A549 (cell line): ENCODE data around the gene CHIT1. TPM values are rescaled to one million over a fixed set of nuclear protein-coding genes. Genes with fewer than 3 reads are reported as not detected.
A peak's percentile ranks its signal among the peaks of the same experiment; 100 is the strongest.

Source experiments
- ATAC-seq, 2 experiments: fragments of 200-7000 bp in 1 of 2; fragments of >200 bp in 1 of 2; cut with Nextera tagmentation in 1 of 2; cut with Tn5 transposase in 1 of 2; 3 replicates each; pipeline versions ENCODE4 v1.8.0 to v1.9.1; 2018 to 2020; ENCODE audit warnings: mild to moderate bottlenecking in 1 of 2, moderate library complexity in 1 of 2
- CTCF ChIA-PET: fragments of 300-600 bp; sonication (Branson Sonifier 250); formaldehyde crosslinking; extraction: SDS; loops from one replicate; lab custom pipeline; 2021; ENCODE audit warnings: antibody characterized with exemption, inconsistent platforms; lab: Yijun Ruan, JAX
- POLR2A ChIA-PET: fragments of 350-600 bp; formaldehyde crosslinking; extraction: SDS; loops from one replicate; lab custom pipeline; 2021; ENCODE audit warnings: antibody characterized with exemption, inconsistent platforms; lab: Yijun Ruan, JAX
- DNase-seq, 2 experiments: peaks; one replicate each; pipeline versions ENCODE4 v3.0.0 to v3.0.0-alpha.2; 2011 to 2016; ENCODE audit warnings: low read depth in 1 of 2, low spot score in 1 of 2
- FAIRE-seq: peaks from 2 replicates; lab custom pipeline; 2011; peaks lifted over from hg19 to GRCh38; lab: Jason Lieb, UNC
- H3K27ac ChIP-seq, 2 experiments: fragments of >200 bp; sonication (Bioruptor Twin); formaldehyde crosslinking; 3 replicates each; pipeline ENCODE4 v1.5.1; 2016 to 2017
- H3K4me1 ChIP-seq: fragments of >200 bp; sonication (Bioruptor Twin); formaldehyde crosslinking; 3 replicates; pipeline ENCODE4 v1.6.1; 2016
- H3K4me2 ChIP-seq: fragments of >200 bp; sonication (Bioruptor Twin); formaldehyde crosslinking; 3 replicates; pipeline ENCODE4 v1.6.1; 2016
- H3K4me3 ChIP-seq: fragments of >200 bp; sonication (Bioruptor Twin); formaldehyde crosslinking; 3 replicates; pipeline ENCODE4 v1.5.1; 2016
- H3K9me3 ChIP-seq: fragments of >200 bp; sonication (Bioruptor Twin); formaldehyde crosslinking; 3 replicates; pipeline ENCODE4 v1.6.1; 2016
- CBX8 ChIP-seq: fragments of 200-600 bp; sonication (generic); IDR thresholded peaks from 2 replicates; pipeline ENCODE4 v1.6.1; 2016
- CHD2 ChIP-seq: fragments of 150-350 bp; IDR thresholded peaks from 2 replicates; pipeline ENCODE4 v1.6.1; 2014; ENCODE audit warnings: low read length; ENCODE audit not compliant: partially characterized antibody
- EHF ChIP-seq: fragments of 250-450 bp; sonication (Bioruptor Pico); IDR thresholded peaks from 2 replicates; pipeline ENCODE4 v1.5.0; 2020; ENCODE audit warnings: mild to moderate bottlenecking
- EHMT2 ChIP-seq: fragments of 200-600 bp; sonication (generic); IDR thresholded peaks from 2 replicates; pipeline ENCODE4 v1.6.1; 2016; ENCODE audit warnings: antibody characterized with exemption, low read depth, mild to moderate bottlenecking, moderate library complexity
- FOXS1 ChIP-seq: fragments of 250-450 bp; sonication (Bioruptor Pico); IDR thresholded peaks from 2 replicates; pipeline ENCODE4 v1.5.0; 2020; ENCODE audit warnings: mild to moderate bottlenecking, moderate library complexity
- GATA3 ChIP-seq: IDR thresholded peaks from 2 replicates; pipeline ENCODE4 v1.6.1; 2012; ENCODE audit warnings: borderline replicate concordance
- HDAC2 ChIP-seq: fragments of 200-600 bp; sonication (generic); IDR thresholded peaks from 2 replicates; pipeline ENCODE4 v1.6.1; 2016
- HOXA7 ChIP-seq: fragments of 250-450 bp; sonication (Bioruptor Pico); IDR thresholded peaks from 2 replicates; pipeline ENCODE4 v1.5.0; 2020; ENCODE audit warnings: mild to moderate bottlenecking, moderate library complexity
- HOXB13 ChIP-seq: fragments of 250-450 bp; sonication (Bioruptor Pico); IDR thresholded peaks from 2 replicates; pipeline ENCODE4 v1.5.0; 2020; ENCODE audit warnings: low read depth, mild to moderate bottlenecking, moderate library complexity
- HOXB5 ChIP-seq: fragments of 250-450 bp; sonication (Bioruptor Pico); IDR thresholded peaks from 2 replicates; pipeline ENCODE4 v1.5.0; 2020; ENCODE audit warnings: mild to moderate bottlenecking, moderate library complexity
- JUNB ChIP-seq: fragments of >200 bp; sonication (Bioruptor Twin); formaldehyde crosslinking; IDR thresholded peaks from 2 replicates; pipeline ENCODE4 v1.6.1; 2016
- KDM1A ChIP-seq: fragments of 200-600 bp; sonication (generic); IDR thresholded peaks from 2 replicates; pipeline ENCODE4 v1.6.1; 2016; ENCODE audit warnings: low read depth, mild to moderate bottlenecking
- NFE2L2 ChIP-seq: fragments of 150-350 bp; conservative IDR thresholded peaks from 2 replicates; pipeline ENCODE4 v1.6.1; 2014; ENCODE audit warnings: low read length
- NPAS2 ChIP-seq: fragments of 250-450 bp; sonication (Bioruptor Pico); IDR thresholded peaks from 2 replicates; pipeline ENCODE4 v1.8.0; 2022; ENCODE audit warnings: mild to moderate bottlenecking, moderate library complexity, borderline replicate concordance
- NR3C1 ChIP-seq: fragments of >200 bp; sonication (Bioruptor Twin); formaldehyde crosslinking; IDR thresholded peaks from 3 replicates; pipeline ENCODE4 v1.6.1; 2017
- POLR2AphosphoS2 ChIP-seq: conservative IDR thresholded peaks from 2 replicates; pipeline ENCODE4 v1.6.1; 2012; ENCODE audit warnings: low read length, improper control_type of control experiment, inconsistent platforms
- RAD21 ChIP-seq, 2 experiments: fragments of >200 bp in 1 of 2; sonication (Bioruptor Twin) in 1 of 2; formaldehyde crosslinking in 1 of 2; IDR thresholded peaks in 1 of 2; conservative IDR thresholded peaks in 1 of 2; 2 replicates in 1 of 2; 3 replicates in 1 of 2; pipeline ENCODE4 v1.6.1; 2012 to 2018; ENCODE audit warnings: inconsistent platforms in 1 of 2
- RARB ChIP-seq: fragments of 250-450 bp; sonication (Bioruptor Pico); IDR thresholded peaks from 2 replicates; pipeline ENCODE4 v1.8.0; 2021; ENCODE audit warnings: mild to moderate bottlenecking, moderate library complexity
- RFX5 ChIP-seq: fragments of 450-650 bp; IDR thresholded peaks from 2 replicates; pipeline ENCODE4 v1.7.1; 2014; ENCODE audit warnings: antibody characterized with exemption, mild to moderate bottlenecking, moderate library complexity
- RNF2 ChIP-seq: fragments of 200-600 bp; sonication (generic); IDR thresholded peaks from 2 replicates; pipeline ENCODE4 v1.6.1; 2016; ENCODE audit warnings: low read depth, mild to moderate bottlenecking, antibody characterized with exemption, moderate library complexity, borderline replicate concordance
- SREBF2 ChIP-seq: fragments of 450-650 bp; IDR thresholded peaks from 2 replicates; pipeline ENCODE4 v1.6.1; 2014; ENCODE audit warnings: mild to moderate bottlenecking, moderate library complexity
- ZC3H11A ChIP-seq: fragments of 450-650 bp; IDR thresholded peaks from 2 replicates; pipeline ENCODE4 v1.6.1; 2014; ENCODE audit warnings: antibody characterized with exemption, mild to moderate bottlenecking
- ZNF302 ChIP-seq: fragments of 250-450 bp; sonication (Bioruptor Pico); IDR thresholded peaks from 2 replicates; pipeline ENCODE4 v1.9.0; 2021; ENCODE audit warnings: inconsistent platforms, mild to moderate bottlenecking, moderate library complexity
- ZSCAN20 ChIP-seq: fragments of 250-450 bp; sonication (Bioruptor Pico); IDR thresholded peaks from 2 replicates; pipeline ENCODE4 v1.8.0; 2022; ENCODE audit warnings: mild to moderate bottlenecking, moderate library complexity
- WGBS: methylation state at CpG from one replicate; pipeline ENCODE4 v1.1.6; 2017; ENCODE audit errors: missing lambda C conversion rate; 5-methylcytosine and 5-hydroxymethylcytosine counted together
- polyA minus RNA-seq: library from RNA; depleted of rRNA, polyadenylated mRNA; stranded (reverse); fragments of >200 nt; gene quantifications from 2 replicates; pipeline ENCODE4 v1.2.3, GENCODE V29; 2011; rRNA and poly(A)+ RNA removed
- polyA plus RNA-seq, 4 experiments: library from polyadenylated mRNA; depleted of rRNA in 3 of 4; stranded (reverse); fragments of >200 nt; fragmentation: RNase III in 1 of 4; extraction: RNeasy Plus Mini Kit Qiagen cat#74134 plus additional on column Dnase treatment in 1 of 4; gene quantifications; 2 replicates in 3 of 4; 3 replicates in 1 of 4; pipeline ENCODE4 v1.2.3, GENCODE V29; 2011 to 2017
- TF ChIP-seq, protein P1 (sequence below): fragments of 250-450 bp; sonication (Bioruptor Pico); IDR thresholded peaks from 2 replicates; pipeline ENCODE4 v1.5.0; 2021; ENCODE audit warnings: mild to moderate bottlenecking, moderate library complexity, borderline replicate concordance
- TF ChIP-seq, protein P2 (sequence below): IDR thresholded peaks from 2 replicates; pipeline ENCODE4 v1.6.1; 2012
- TF ChIP-seq, protein P3 (sequence below): fragments of 450-650 bp; IDR thresholded peaks from 2 replicates; pipeline ENCODE4 v1.6.1; 2014; ENCODE audit warnings: antibody characterized with exemption

Gene CHIT1
- polyA plus RNA-seq (2011; rRNA removed) = not detected in 2 replicates
- under 0.01 TPM in 1 of 2 replicates, not detected in the other for polyA plus RNA-seq (2012; cell fraction: cytosol; rRNA removed)
- polyA plus RNA-seq (2012; cell fraction: nucleus; rRNA removed) = not detected in 2 replicates
- not detected in 3 replicates for polyA plus RNA-seq (2017; fragmentation: RNase III; extraction: RNeasy Plus Mini Kit Qiagen cat#74134 plus additional on column Dnase treatment)
- polyA minus RNA-seq = not detected in 2 replicates

DNA sequence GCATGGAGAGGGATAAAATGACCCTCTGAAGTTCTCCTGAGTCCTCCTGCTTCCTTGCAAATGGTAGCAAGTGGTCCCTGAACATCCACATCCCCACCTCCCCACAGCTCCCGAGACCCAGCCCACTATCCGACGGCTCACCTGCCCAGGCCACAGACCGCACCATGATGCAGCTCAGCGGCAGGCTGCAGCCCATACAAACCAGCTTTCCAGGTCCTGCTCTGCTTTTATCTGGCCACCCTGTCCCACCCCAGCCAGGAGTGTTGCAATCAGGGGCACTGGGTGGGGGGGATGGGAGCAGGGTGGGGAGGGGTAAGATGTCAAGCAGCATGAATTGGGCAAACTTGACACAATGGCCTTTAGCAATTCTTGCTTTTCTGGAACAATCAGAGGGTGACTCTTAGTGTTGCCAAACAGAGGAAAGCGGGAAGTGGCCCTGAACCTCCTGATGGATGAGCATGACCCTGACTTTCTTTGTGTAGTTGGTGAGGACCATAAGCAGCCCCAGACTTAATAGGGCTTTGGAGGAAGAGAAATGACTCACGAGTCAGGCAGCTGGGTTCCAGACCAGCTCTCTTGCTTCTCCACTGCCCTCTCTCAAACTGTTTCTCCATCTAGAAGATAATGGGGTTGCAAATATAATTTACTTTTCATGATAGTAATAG lies at the start of gene CHIT1:
TSS of gene CHIT1 (minus strand) at position 203 of the 665 bp plus-strand sequence. CDS start at position 166, 37 bp downstream.
- H3K27ac ChIP-seq = no peak within 1 kb of the TSS
- H3K9me3 ChIP-seq = no peaks in the 10 kb centered on the region
- no peak within 1 kb of the TSS for H3K4me3 ChIP-seq
- no peak for FAIRE-seq
- ChIA-PET POLR2A (no interaction called here), CTCF (interaction anchor here (6.1 kb wide), 1 partner anchor 13 kb away, joined by 68 read pairs; no protein-coding TSS in a partner anchor)
- no peak for ATAC-seq
- no peak for DNase-seq
- no peak within 1 kb of the TSS for H3K4me2 ChIP-seq
- 66% methylated on average over 7 of the region's 7 CpGs for WGBS
- TF ChIP-seq GATA3 = no peak
- no peak for TF ChIP-seq HOXB5 (CRISPR knock-in tag)
- no peak for TF ChIP-seq RFX5
- no peak for TF ChIP-seq POLR2AphosphoS2
- no peak for TF ChIP-seq NR3C1
- no peak for TF ChIP-seq ZSCAN20 (CRISPR knock-in tag)
- TF ChIP-seq ZNF302 (CRISPR knock-in tag) = no peak
- no peak for TF ChIP-seq ZC3H11A
- TF ChIP-seq CHD2 = no peak
- TF ChIP-seq FOXS1 (CRISPR knock-in tag) = no peak
- TF ChIP-seq RAD21 (conservative IDR thresholded peaks at IDR 0.05 in 1 of 2, IDR thresholded peaks at IDR 0.05 in 1 of 2) = no peak
- no peak for TF ChIP-seq RNF2
- TF ChIP-seq JUNB = no peak
- H3K4me1 ChIP-seq = no peaks in the 10 kb centered on the region

DNA sequence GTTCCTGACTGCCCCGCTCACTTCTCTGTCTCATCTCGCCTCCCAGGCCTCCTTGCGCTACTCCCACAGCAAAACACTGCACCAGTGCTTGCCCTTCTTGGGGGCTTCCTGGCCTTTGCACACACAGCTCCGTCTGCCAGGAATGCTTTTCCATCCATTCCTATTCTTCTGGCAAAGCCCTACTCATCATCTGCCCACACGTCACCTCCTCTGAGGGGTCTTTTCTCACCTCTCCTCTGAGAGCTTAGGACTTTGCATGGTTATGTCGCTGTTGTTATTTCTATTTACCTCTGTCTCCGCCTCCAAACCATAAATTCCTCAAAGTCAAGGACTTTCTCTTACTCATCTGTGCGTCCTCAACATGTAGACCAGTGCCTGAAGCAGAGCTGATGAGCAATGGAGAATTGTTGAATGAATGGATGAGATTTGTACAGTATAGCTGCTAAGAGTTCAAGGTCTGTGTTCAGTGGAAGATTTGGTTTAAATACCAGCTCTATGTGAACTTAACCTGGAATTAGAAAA lies 49.5 kb upstream of the CHIT1 start:
- H3K27ac ChIP-seq = no peak overlapping the region
- ATAC-seq = no peak
- FAIRE-seq = no peak
- H3K4me1 ChIP-seq = peaks cover 8% of the 10 kb centered on the region; the same call in 2 of the 3 replicates
- 82% methylated on average over 8 of the region's 8 CpGs for WGBS
- H3K4me2 ChIP-seq = no peak overlapping the region
- TF ChIP-seq NPAS2 (no peak), CBX8 (no peak), NR3C1 (no peak), EHF (CRISPR knock-in tag) (no peak), KDM1A (no peak)
- CTCF ChIA-PET = interaction anchor here (1.3 to 21.3 kb wide), 4 partner anchors 9 to 422 kb away, joined by 3 to 510 read pairs (median 92); partner anchors contain the start of gene FMOD
- no peaks in the 10 kb centered on the region for H3K9me3 ChIP-seq
- DNase-seq = no peak
- POLR2A ChIA-PET = no interaction called here
- no peak overlapping the region for H3K4me3 ChIP-seq

DNA sequence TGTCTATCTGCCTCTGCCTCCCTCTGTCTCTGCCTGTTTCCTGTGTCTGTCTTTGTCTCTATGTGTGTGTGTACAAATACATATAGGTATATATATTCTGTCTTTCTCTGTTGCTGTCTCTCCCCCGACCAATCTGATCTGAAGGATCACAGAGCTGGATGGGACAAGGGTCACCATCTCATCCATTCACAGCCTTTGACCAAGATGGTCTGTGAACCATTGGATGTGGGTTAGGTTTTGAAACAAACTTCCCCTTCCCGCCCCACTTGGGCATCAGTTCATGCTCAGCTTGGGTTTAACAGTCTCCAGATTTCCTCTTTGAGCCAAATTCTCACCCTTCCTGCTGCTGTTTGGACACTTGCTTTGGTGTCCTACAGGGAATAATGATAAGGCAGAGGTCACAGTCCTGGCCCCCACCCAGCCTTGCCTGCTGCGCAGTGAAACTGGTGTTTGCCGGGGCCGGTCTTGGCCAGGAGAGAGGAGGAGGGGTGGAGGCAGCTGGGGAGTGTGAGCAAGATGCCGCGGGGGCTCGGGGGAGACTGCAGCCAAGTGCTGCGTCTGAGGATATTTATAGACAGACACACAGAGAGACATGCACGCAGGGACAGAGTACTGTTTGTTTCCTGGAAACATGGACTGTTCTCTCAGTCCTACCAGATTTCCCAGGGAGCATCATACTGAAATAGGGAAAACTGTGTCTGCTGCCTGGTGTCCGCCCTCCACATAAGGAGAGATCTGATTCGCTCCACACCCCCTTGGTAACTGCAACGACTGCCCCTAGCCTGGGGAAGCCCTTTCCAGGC lies 48.8 kb upstream of the CHIT1 start:
- DNase-seq (no peak), ATAC-seq (peak in 1 of 2 experiments; percentile 20; a peak in 3 of 6 replicates), FAIRE-seq (no peak)
- H3K27ac ChIP-seq = no peak overlapping the region
- H3K4me1 ChIP-seq = peaks cover 12% of the 10 kb centered on the region
- no peak overlapping the region for H3K4me3 ChIP-seq
- CTCF ChIA-PET = interaction anchor here (2.2 to 21.3 kb wide), 4 partner anchors 9 to 62 kb away, joined by 5 to 510 read pairs (median 92); partner anchors contain the start of gene FMOD
- WGBS = 71% methylated on average over 13 of the region's 13 CpGs
- POLR2A ChIA-PET = no interaction called here
- no peaks in the 10 kb centered on the region for H3K9me3 ChIP-seq
- H3K4me2 ChIP-seq = no peak overlapping the region
- TF ChIP-seq HDAC2 = no peak
- TF ChIP-seq SREBF2 = no peak
- TF ChIP-seq, protein P1, sequence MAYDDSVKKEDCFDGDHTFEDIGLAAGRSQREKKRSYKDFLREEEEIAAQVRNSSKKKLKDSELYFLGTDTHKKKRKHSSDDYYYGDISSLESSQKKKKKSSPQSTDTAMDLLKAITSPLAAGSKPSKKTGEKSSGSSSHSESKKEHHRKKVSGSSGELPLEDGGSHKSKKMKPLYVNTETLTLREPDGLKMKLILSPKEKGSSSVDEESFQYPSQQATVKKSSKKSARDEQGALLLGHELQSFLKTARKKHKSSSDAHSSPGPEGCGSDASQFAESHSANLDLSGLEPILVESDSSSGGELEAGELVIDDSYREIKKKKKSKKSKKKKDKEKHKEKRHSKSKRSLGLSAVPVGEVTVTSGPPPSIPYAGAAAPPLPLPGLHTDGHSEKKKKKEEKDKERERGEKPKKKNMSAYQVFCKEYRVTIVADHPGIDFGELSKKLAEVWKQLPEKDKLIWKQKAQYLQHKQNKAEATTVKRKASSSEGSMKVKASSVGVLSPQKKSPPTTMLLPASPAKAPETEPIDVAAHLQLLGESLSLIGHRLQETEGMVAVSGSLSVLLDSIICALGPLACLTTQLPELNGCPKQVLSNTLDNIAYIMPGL (CRISPR knock-in tag) = no peak
- no peak for TF ChIP-seq HOXB13 (CRISPR knock-in tag)
- TF ChIP-seq, protein P2, sequence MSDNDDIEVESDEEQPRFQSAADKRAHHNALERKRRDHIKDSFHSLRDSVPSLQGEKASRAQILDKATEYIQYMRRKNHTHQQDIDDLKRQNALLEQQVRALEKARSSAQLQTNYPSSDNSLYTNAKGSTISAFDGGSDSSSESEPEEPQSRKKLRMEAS = no peak
- TF ChIP-seq RNF2 = no peak
- TF ChIP-seq NFE2L2 = no peak
- TF ChIP-seq, protein P3, sequence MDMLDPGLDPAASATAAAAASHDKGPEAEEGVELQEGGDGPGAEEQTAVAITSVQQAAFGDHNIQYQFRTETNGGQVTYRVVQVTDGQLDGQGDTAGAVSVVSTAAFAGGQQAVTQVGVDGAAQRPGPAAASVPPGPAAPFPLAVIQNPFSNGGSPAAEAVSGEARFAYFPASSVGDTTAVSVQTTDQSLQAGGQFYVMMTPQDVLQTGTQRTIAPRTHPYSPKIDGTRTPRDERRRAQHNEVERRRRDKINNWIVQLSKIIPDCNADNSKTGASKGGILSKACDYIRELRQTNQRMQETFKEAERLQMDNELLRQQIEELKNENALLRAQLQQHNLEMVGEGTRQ = no peak
- TF ChIP-seq RARB (CRISPR knock-in tag) = no peak
- no peak for TF ChIP-seq EHMT2
- TF ChIP-seq HOXB5 (CRISPR knock-in tag) = no peak
- no peak for TF ChIP-seq HOXA7 (CRISPR knock-in tag)
